Ishikawa (cell line): ENCODE results near the gene NAV3.

ENCODE experiments used
- CEBPB ChIP-seq: IDR thresholded peaks from 2 replicates; pipeline ENCODE4 v1.6.1; 2012
- CREB1 ChIP-seq: IDR thresholded peaks from 2 replicates; pipeline ENCODE4 v1.6.1; 2012; ENCODE audit warnings: low read depth
- EGR1 ChIP-seq: IDR thresholded peaks from 2 replicates; pipeline ENCODE4 v1.6.1; 2012
- EP300 ChIP-seq: IDR thresholded peaks from 2 replicates; pipeline ENCODE4 v1.6.1; 2012; ENCODE audit warnings: borderline replicate concordance
- FOXM1 ChIP-seq: IDR thresholded peaks from 2 replicates; pipeline ENCODE4 v1.6.1; 2012; ENCODE audit warnings: low read depth, borderline replicate concordance
- MAX ChIP-seq: IDR thresholded peaks from 2 replicates; pipeline ENCODE4 v1.6.1; 2012
- NFIC ChIP-seq: IDR thresholded peaks from 2 replicates; pipeline ENCODE4 v1.6.1; 2012
- RAD21 ChIP-seq: IDR thresholded peaks from 2 replicates; pipeline ENCODE4 v1.6.1; 2012; ENCODE audit warnings: low read depth
- REST ChIP-seq: IDR thresholded peaks from 2 replicates; pipeline ENCODE4 v1.6.1; 2012; ENCODE audit warnings: low read depth, mild to moderate bottlenecking
- TAF1 ChIP-seq: IDR thresholded peaks from 2 replicates; pipeline ENCODE4 v1.6.1; 2012; ENCODE audit warnings: low read depth, mild to moderate bottlenecking
- TCF12 ChIP-seq: IDR thresholded peaks from 2 replicates; pipeline ENCODE4 v1.6.1; 2012; ENCODE audit warnings: low read depth
- TEAD4 ChIP-seq: IDR thresholded peaks from 2 replicates; pipeline ENCODE4 v1.6.1; 2012
- YY1 ChIP-seq: IDR thresholded peaks from 2 replicates; pipeline ENCODE4 v1.6.1; 2012; ENCODE audit warnings: low read depth
- ZBTB7A ChIP-seq: IDR thresholded peaks from 2 replicates; pipeline ENCODE4 v1.6.1; 2012; ENCODE audit warnings: low read depth
- TF ChIP-seq, protein P1 (sequence below): IDR thresholded peaks from 2 replicates; pipeline ENCODE4 v1.6.1; 2012

NAV3 gene

DNA sequence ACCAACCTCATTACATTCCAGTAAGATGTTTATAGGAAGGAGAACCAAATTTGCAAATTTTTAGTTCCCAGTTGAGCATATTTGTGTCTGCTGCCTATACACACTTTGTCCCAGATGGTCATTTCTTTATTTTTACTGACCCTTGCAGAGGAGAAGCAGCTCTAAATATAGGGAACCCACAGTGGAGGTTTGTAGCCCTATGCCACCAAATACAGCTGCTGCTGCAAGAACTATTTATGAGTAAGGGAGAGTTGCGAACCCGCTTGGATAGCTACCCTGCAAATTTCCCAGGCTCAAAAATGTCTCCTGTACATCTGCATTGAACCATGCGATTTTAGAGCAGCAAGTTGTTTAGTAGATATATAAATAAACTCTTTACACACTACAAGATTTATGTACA is 48.2 kb downstream of the NAV3 start:
- no peak for TF ChIP-seq ZBTB7A
- TF ChIP-seq TAF1, result no peak
- TF ChIP-seq TEAD4, result no peak
- no peak for TF ChIP-seq NFIC
- no peak for TF ChIP-seq CEBPB
- TF ChIP-seq EP300, result no peak
- no peak for TF ChIP-seq TCF12
- TF ChIP-seq YY1, result no peak

DNA sequence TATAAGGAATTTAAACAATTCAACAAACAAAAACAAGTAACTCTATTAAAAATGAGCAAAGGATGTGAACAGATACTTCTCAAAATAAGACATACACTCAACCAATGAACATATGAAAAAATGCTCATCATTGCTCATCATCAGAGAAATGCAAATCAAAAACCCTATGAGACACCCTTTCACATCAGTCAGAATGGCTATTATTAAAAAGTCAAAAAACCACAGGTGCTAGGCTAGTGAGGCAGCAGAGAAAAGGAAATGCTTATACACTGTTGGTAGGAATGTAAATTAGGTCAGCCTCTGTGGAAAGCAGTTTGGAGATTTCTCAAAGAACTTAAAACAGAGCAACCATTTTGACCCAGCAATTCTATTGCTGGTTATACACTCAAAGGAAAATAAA is 52.0 kb downstream of the NAV3 start:
- TF ChIP-seq CEBPB (no peak), REST (no peak), MAX (no peak), CREB1 (no peak), FOXM1 (no peak), TAF1 (no peak), TEAD4 (no peak), NFIC (no peak), YY1 (no peak), RAD21 (no peak)
- TF ChIP-seq, protein P1, sequence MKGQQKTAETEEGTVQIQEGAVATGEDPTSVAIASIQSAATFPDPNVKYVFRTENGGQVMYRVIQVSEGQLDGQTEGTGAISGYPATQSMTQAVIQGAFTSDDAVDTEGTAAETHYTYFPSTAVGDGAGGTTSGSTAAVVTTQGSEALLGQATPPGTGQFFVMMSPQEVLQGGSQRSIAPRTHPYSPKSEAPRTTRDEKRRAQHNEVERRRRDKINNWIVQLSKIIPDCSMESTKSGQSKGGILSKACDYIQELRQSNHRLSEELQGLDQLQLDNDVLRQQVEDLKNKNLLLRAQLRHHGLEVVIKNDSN, result no peak

DNA sequence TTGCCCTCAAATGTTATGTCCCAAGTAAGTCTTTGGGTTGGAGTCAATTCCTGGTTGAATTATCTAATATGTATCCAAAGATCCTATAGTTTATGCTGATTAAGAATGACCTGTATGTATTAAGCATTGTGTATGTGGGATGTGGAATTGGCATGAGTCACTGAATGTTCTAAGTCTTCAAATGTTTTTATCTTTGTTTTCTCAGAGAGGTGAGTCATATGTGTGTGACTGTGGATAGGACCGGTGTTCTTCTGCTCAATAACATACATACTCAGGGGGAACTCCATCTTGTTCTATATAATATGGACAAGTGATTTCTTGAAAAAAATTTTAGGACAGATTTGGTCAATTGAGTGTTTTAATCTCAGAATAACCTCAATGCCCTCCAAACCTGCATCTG is 57.9 kb downstream of the NAV3 start:
- TF ChIP-seq YY1 (no peak), TAF1 (no peak), CEBPB (no peak), ZBTB7A (no peak), EGR1 (no peak), CREB1 (no peak), MAX (no peak), TEAD4 (no peak), FOXM1 (no peak), TCF12 (no peak), EP300 (no peak), NFIC (no peak), RAD21 (no peak), REST (no peak)
- TF ChIP-seq, protein P1, result no peak

GRCh38 chr12:77891518-77892147 is 60.9 kb downstream of the NAV3 start:
- TF ChIP-seq TEAD4 (no peak), CREB1 (no peak), NFIC (no peak), FOXM1 (no peak), TAF1 (no peak), TCF12 (no peak), RAD21 (no peak), CEBPB (no peak), EP300 (no peak), REST (no peak)
- TF ChIP-seq, protein P1, result no peak

DNA sequence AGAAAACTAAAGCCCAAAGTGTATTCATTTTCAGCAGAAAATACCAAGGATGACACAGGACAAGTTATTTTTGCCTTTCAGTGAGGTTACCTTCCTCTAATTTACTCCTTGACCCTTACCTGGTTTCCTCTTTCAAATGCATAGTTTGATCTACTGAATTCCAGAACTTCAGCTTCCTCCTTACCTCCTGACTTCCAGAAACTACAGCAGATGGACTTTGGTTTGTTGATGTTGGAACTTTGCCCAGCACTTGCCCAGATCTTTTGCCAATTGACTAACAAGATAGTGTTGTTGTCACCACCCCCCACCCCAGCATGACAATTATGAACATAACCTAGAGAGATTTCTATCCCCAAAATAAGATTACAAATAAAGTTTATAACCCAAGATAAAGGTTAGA is 63.2 kb downstream of the NAV3 start:
- TF ChIP-seq MAX, result no peak
- TF ChIP-seq, protein P1, result no peak
